Caki2 (cell line): Measurements from ENCODE around the gene HDHD5. TPM values are rescaled to one million over a fixed set of nuclear protein-coding genes. Genes with fewer than 3 reads are reported as not detected.
"Not testable (repeated sequence)": the region's sequence is repeated elsewhere in the genome, so short reads cannot be mapped to it uniquely, and the experiment has no call there.

Experiments
- DNase-seq: peaks from one replicate; pipeline ENCODE4 v3.0.0-alpha.2; 2015; ENCODE audit warnings: low read depth
- in situ Hi-C: cut with HindIII; loops from 2 replicates; pipeline ENCODE4 v1.10.0; 2016; ENCODE audit warnings: low sequenced_read_pairs, low pct_unique_long_range_greater_than_20kb, mixed read lengths
- total RNA-seq: library from RNA; depleted of rRNA; stranded (reverse); fragments of >200 nt; shearing (Covaris generic); gene quantifications from 2 replicates; pipeline ENCODE4 v1.2.3, GENCODE V29; 2014; ENCODE audit warnings: low replicate concordance

HDHD5 gene
- total RNA-seq, 1 experiment from 2014 or later = 132 TPM

- in situ Hi-C loops = no loop called here
- DNase-seq = peak; percentile 74
These were observed 451 bp upstream of the HDHD5 start for GRCh38 chr22:17159504-17159951.

- DNase-seq = no peak
- in situ Hi-C loops = no loop called here
These were observed 905 bp downstream of the HDHD5 start for GRCh38 chr22:17158176-17158567.

GRCh38 chr22:17157714-17158113 lies 1.4 kb downstream of the HDHD5 start:
- in situ Hi-C loops = no loop called here
- DNase-seq = no peak

GRCh38 chr22:17155941-17156340 lies 3.1 kb downstream of the HDHD5 start:
- in situ Hi-C loops = no loop called here
- DNase-seq = no peak

- in situ Hi-C loops = no loop called here
These were observed 6.1 kb downstream of the HDHD5 start for GRCh38 chr22:17152971-17153370.

GRCh38 chr22:17152340-17152739 lies 6.7 kb downstream of the HDHD5 start:
- in situ Hi-C loops = no loop called here
- DNase-seq = no peak

More at GRCh38 chr22:17152971-17153370, 6.1 kb downstream of the HDHD5 start:
- DNase-seq = no peak

GRCh38 chr22:17149076-17149815 lies 9.8 kb downstream of the HDHD5 start:
- in situ Hi-C loops = no loop called here
- no peak for DNase-seq

GRCh38 chr22:17147458-17147857 lies 11.6 kb downstream of the HDHD5 start:
- in situ Hi-C loops = not testable (repeated sequence)

GRCh38 chr22:17145021-17145680 lies 13.9 kb downstream of the HDHD5 start:
- in situ Hi-C loops = no loop called here
- DNase-seq = no peak

More at GRCh38 chr22:17147458-17147857, 11.6 kb downstream of the HDHD5 start:
- not testable (repeated sequence) for DNase-seq

- DNase-seq = no peak
- in situ Hi-C loops = no loop called here
These were observed 15.3 kb downstream of the HDHD5 start for GRCh38 chr22:17143826-17144225.

- in situ Hi-C loops = no loop called here
- no peak for DNase-seq
These were observed 16.0 kb downstream of the HDHD5 start for GRCh38 chr22:17143101-17143500.

- no peak for DNase-seq
- in situ Hi-C loops = no loop called here
These were observed 18.0 kb downstream of the HDHD5 start for GRCh38 chr22:17140826-17141766.

GRCh38 chr22:17140022-17140421 lies 19.1 kb downstream of the HDHD5 start:
- no peak for DNase-seq
- in situ Hi-C loops = no loop called here

GRCh38 chr22:17138513-17138912 lies 20.6 kb downstream of the HDHD5 start:
- in situ Hi-C loops = no loop called here

GRCh38 chr22:17137861-17138425 lies 21.1 kb downstream of the HDHD5 start:
- in situ Hi-C loops = no loop called here
- DNase-seq = no peak

More at GRCh38 chr22:17138513-17138912, 20.6 kb downstream of the HDHD5 start:
- DNase-seq = no peak

- in situ Hi-C loops = no loop called here
- DNase-seq = no peak
These were observed 21.9 kb downstream of the HDHD5 start for GRCh38 chr22:17137170-17137569.

- DNase-seq = no peak
- in situ Hi-C loops = no loop called here
These were observed 23.8 kb downstream of the HDHD5 start for GRCh38 chr22:17135153-17135760.

- DNase-seq = no peak
These were observed 25.9 kb downstream of the HDHD5 start for GRCh38 chr22:17133137-17133536.

More at GRCh38 chr22:17133137-17133536, 25.9 kb downstream of the HDHD5 start:
- in situ Hi-C loops = no loop called here
